ENCODE data around the gene CCP110.

The CCP110 gene

GRCh38 chr16:19601083-19601976, 77.6 kb downstream of the CCP110 start:
- DNase-seq, result peak; percentile 66
